Femur (tissue), 1 donor: ENCODE data around the gene NUCB1.

ENCODE experiments used
- DNase-seq: peaks from one replicate; pipeline ENCODE4 v3.0.0-alpha.2; 2017

Gene NUCB1

GRCh38 chr19:48964205-48965039, 64.3 kb downstream of the NUCB1 start:
- DNase-seq, result no peak

GRCh38 chr19:48965040-48965805, 65.1 kb downstream of the NUCB1 start, which contains the start of gene FTL:
Gene FTL, plus strand, starts transcription at chr19:48965309. Its CDS starts 199 bp downstream, at chr19:48965508.
- peak; percentile 98 for DNase-seq

- DNase-seq, result peak; percentile 93
Measured at GRCh38 chr19:48965806-48966540, 65.9 kb downstream of the NUCB1 start.

GRCh38 chr19:48966541-48967345, 66.6 kb downstream of the NUCB1 start:
- no peak for DNase-seq

- no peak for DNase-seq
Measured at GRCh38 chr19:48967346-48968178, 67.5 kb downstream of the NUCB1 start.

- DNase-seq, result no peak
Measured at GRCh38 chr19:48968179-48968661, 68.1 kb downstream of the NUCB1 start.

GRCh38 chr19:48968813-48969218, 68.7 kb downstream of the NUCB1 start:
- no peak for DNase-seq

GRCh38 chr19:48969276-48970138, 69.4 kb downstream of the NUCB1 start:
- DNase-seq, result no peak

- DNase-seq, result no peak
Measured at GRCh38 chr19:48970139-48970766, 70.1 kb downstream of the NUCB1 start.

GRCh38 chr19:48970923-48971395, 70.8 kb downstream of the NUCB1 start:
- peak; percentile 88 for DNase-seq
